Activated T-helper 1 cell treated with anti-CD3 and anti-CD28 coated beads, Interleukin-12 subunit alpha, Interleukin-12 subunit beta, Interleukin-2, Interleukin-4 antibody, amounts not matched to agents 30 ng/mL and 10 ng/mL and 1 ng/mL, durations not matched to agents 14 hours and 24 hours and 36 hours (primary cell): ENCODE results near the gene IFT122. TPM values are rescaled to one million over a fixed set of nuclear protein-coding genes. Genes with fewer than 3 reads are reported as not detected.
A peak's percentile ranks its signal among the peaks of the same experiment; 100 is the strongest.

Experiments
- DNase-seq: peaks from one replicate; pipeline ENCODE4 v3.0.0; 2021; ENCODE audit warnings: low spot score
- H3K27ac Mint-ChIP-seq: one replicate; pipeline ENCODE4 v1.8.0; 2021; ENCODE audit warnings: mild to moderate bottlenecking, mixed read lengths
- H3K27me3 Mint-ChIP-seq: one replicate; pipeline ENCODE4 v1.8.0; 2022; ENCODE audit warnings: mild to moderate bottlenecking, moderate library complexity, mixed read lengths; ENCODE audit not compliant: insufficient read depth
- H3K36me3 Mint-ChIP-seq: one replicate; pipeline ENCODE4 v1.8.0; 2021; ENCODE audit warnings: low read depth, mixed read lengths
- H3K4me1 Mint-ChIP-seq: one replicate; pipeline ENCODE4 v1.8.0; 2021; ENCODE audit warnings: low read depth, mixed read lengths
- H3K4me3 Mint-ChIP-seq: one replicate; pipeline ENCODE4 v1.8.0; 2021; ENCODE audit warnings: mild to moderate bottlenecking, moderate library complexity, mixed read lengths
- H3K9me3 Mint-ChIP-seq: one replicate; pipeline ENCODE4 v1.8.0; 2021; ENCODE audit warnings: mixed read lengths
- intact Hi-C: fragments of 100-400 bp; cut with micrococcal nuclease; formaldehyde crosslinking; loops from one replicate; pipeline ENCODE4 v1.15.1; 2024
- total RNA-seq: library from RNA; stranded (reverse); gene quantifications from 2 replicates; pipeline ENCODE4 v1.2.3, GENCODE V29; 2022

Gene IFT122
- total RNA-seq, 1 donor from 2014 or later, result 10.0 TPM

GRCh38 chr3:129432671-129433070 lies 7.4 kb upstream of the IFT122 start:
- intact Hi-C loops, result no loop called here
- Mint-ChIP-seq H3K4me1 (peaks cover 74% of the 10 kb centered on the region), H3K4me3 (no peak overlapping the region), H3K27ac (no peak overlapping the region), H3K36me3 (peaks cover 47% of the 10 kb centered on the region), H3K9me3 (no peaks in the 10 kb centered on the region), H3K27me3 (peaks cover 4% of the 10 kb centered on the region)
- DNase-seq, result no peak

DNA sequence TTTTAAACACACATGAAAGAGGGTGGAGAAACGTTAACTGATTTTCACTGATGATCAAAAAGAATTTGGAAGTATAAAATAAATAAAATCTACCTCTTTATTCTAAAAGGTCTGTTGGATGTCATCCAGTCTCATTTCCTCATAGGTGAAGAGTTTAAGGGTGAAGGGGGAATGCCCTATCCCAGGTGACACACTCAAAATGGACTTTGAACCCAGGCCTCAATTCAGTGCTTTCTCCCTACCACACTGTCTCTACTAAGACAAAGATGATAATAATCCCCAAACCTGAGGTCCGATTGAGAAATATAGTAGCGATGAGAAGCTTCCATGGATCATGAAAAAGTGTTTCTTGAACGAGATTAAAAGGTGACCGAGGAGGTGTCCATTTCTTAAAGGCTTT lies 6.5 kb upstream of the IFT122 start:
- Mint-ChIP-seq H3K9me3 (no peaks in the 10 kb centered on the region), H3K36me3 (peaks cover 50% of the 10 kb centered on the region), H3K27me3 (no peaks in the 10 kb centered on the region), H3K27ac (no peak overlapping the region), H3K4me3 (no peak overlapping the region), H3K4me1 (peaks cover 74% of the 10 kb centered on the region)
- no peak for DNase-seq
- intact Hi-C loops, result no loop called here

DNA sequence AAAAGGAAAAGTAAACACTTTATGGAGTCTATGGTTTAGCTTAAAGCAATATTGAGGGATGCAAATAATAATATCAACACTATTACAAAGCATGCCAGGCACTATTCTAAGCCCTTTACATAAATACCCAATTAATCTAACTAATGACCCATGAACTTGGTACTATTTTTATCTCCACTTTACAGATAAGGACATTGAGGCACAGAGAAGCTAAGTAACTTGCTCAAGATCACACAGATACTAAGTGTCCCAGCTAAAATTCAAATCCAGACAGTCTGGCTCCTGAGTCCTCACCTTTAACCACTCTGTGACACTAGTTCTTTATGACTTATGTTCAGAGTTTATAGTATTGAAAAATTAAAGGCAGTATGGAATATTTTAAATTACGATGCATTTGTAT lies 5.9 kb upstream of the IFT122 start:
- Mint-ChIP-seq H3K27me3 (no peaks in the 10 kb centered on the region), H3K9me3 (no peaks in the 10 kb centered on the region), H3K36me3 (peaks cover 46% of the 10 kb centered on the region), H3K27ac (no peak overlapping the region), H3K4me3 (no peak overlapping the region), H3K4me1 (peaks cover 70% of the 10 kb centered on the region)
- DNase-seq, result no peak
- intact Hi-C loops, result no loop called here

DNA sequence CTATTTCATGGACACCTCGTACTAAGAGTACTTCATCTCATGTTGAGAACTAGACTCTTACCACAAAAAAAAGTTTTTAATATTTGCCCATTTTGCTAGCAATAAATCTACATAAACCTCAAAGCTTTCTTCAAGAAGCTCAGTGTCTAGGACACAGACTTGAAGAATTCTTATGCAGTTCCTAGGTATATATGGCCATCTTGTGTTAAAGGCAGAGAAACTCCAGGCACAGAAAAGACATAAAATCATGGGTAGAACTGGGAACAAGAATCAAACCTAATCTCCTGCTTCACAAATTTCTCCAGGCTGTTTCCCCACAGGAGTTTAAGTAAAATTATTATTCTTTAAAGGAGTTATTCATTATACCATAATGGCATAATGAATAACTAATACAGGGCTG lies 4.7 kb upstream of the IFT122 start:
- H3K4me1 Mint-ChIP-seq, result peaks cover 61% of the 10 kb centered on the region
- no peaks in the 10 kb centered on the region for H3K27me3 Mint-ChIP-seq
- DNase-seq, result no peak
- no peak overlapping the region for H3K4me3 Mint-ChIP-seq
- H3K9me3 Mint-ChIP-seq, result no peaks in the 10 kb centered on the region
- intact Hi-C loops, result loop anchor here (5.0 kb wide), 1 partner anchor 1462 kb away; no protein-coding TSS in a partner anchor
- H3K36me3 Mint-ChIP-seq, result peaks cover 44% of the 10 kb centered on the region
- no peak overlapping the region for H3K27ac Mint-ChIP-seq

- Mint-ChIP-seq H3K4me3 (peak overlapping the region; percentile 89), H3K4me1 (peaks cover 69% of the 10 kb centered on the region), H3K9me3 (no peaks in the 10 kb centered on the region), H3K27me3 (no peaks in the 10 kb centered on the region), H3K27ac (peak overlapping the region; percentile 98), H3K36me3 (peaks cover 21% of the 10 kb centered on the region)
- DNase-seq, result no peak
- intact Hi-C loops, result loop anchor here (5.0 kb wide), 1 partner anchor 1458 kb away; no protein-coding TSS in a partner anchor
These were observed 703 bp upstream of the IFT122 start for GRCh38 chr3:129439226-129439816.

DNA sequence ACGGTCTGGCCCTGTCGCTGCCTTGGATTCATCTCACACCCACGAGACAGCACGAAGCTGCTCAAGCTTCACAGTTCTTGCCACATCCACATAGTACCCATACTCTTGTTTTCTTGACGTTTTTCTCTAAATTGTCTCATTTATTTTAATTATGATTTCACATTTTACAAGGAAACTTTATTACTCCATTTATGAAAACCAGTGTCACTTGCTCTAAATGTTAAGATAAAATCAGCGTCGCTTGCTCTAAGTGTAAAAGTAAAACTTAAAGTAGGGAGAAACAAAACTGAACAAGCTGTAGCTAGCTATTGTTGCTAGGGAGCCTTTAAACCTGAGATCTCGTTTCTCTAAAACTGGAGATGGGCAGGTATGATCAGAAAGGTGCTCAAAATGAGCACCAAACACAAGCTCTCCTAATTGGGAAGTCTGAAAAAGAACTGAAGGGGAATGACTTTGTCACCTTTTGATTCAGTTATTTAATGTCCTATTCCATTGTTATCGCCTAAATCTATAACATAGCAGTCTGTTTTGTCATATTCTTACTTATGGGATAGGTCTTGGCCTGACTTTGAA lies 680 bp downstream of the IFT122 start:
- Mint-ChIP-seq H3K27me3 (no peaks in the 10 kb centered on the region), H3K4me3 (peak overlapping the region; percentile 89), H3K9me3 (no peaks in the 10 kb centered on the region), H3K4me1 (peaks cover 56% of the 10 kb centered on the region), H3K27ac (peak overlapping the region; percentile 98), H3K36me3 (peaks cover 15% of the 10 kb centered on the region)
- intact Hi-C loops, result loop anchor here (1.0 to 10.0 kb wide), 14 partner anchors 10 to 788 kb away; partner anchors contain the start of genes EFCAB12, HMCES, ISY1 and PLXND1
- no peak for DNase-seq

- Mint-ChIP-seq H3K4me3 (peak overlapping the region; percentile 89), H3K9me3 (no peaks in the 10 kb centered on the region), H3K36me3 (peaks cover 14% of the 10 kb centered on the region), H3K4me1 (peaks cover 51% of the 10 kb centered on the region), H3K27me3 (no peaks in the 10 kb centered on the region), H3K27ac (peak overlapping the region; percentile 98)
- intact Hi-C loops, result loop anchor here (2.0 to 10.0 kb wide), 8 partner anchors 124 to 789 kb away; partner anchors contain the start of genes PLXND1, RAB43, RPN1 and TMCC1
- no peak for DNase-seq
These were observed 1.2 kb downstream of the IFT122 start for GRCh38 chr3:129441215-129441614.

DNA sequence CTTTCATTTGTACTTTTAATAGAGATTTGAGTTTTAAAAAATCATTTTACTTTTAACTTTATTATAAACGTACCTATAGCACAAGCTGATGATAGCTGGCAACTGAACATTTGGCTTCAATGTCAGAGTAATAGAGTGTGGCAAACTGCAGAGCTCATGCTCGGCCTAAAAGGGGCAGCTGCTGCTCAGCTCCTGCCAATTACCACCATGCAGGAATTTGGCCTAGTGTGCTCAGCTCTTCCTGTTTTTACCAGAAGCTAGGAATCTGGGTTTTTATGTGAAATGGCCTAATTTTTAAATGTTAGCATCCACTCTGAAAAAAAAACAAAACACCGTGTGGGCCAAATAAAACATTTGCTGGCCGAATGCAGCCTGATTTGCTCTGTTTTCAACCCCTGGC lies 1.8 kb downstream of the IFT122 start:
- H3K4me1 Mint-ChIP-seq, result peaks cover 45% of the 10 kb centered on the region
- intact Hi-C loops, result loop anchor here (2.0 to 10.0 kb wide), 8 partner anchors 125 to 789 kb away; partner anchors contain the start of genes PLXND1, RAB43, RPN1 and TMCC1
- peak overlapping the region; percentile 89 for H3K4me3 Mint-ChIP-seq
- peak overlapping the region; percentile 98 for H3K27ac Mint-ChIP-seq
- H3K36me3 Mint-ChIP-seq, result peaks cover 9% of the 10 kb centered on the region
- H3K27me3 Mint-ChIP-seq, result no peaks in the 10 kb centered on the region
- DNase-seq, result no peak
- no peaks in the 10 kb centered on the region for H3K9me3 Mint-ChIP-seq

GRCh38 chr3:129442486-129442885 lies 2.5 kb downstream of the IFT122 start:
- H3K4me3 Mint-ChIP-seq, result no peak overlapping the region
- no peak for DNase-seq
- H3K27ac Mint-ChIP-seq, result no peak overlapping the region
- H3K36me3 Mint-ChIP-seq, result peaks cover 5% of the 10 kb centered on the region
- H3K9me3 Mint-ChIP-seq, result no peaks in the 10 kb centered on the region
- H3K4me1 Mint-ChIP-seq, result peaks cover 40% of the 10 kb centered on the region
- H3K27me3 Mint-ChIP-seq, result no peaks in the 10 kb centered on the region
- intact Hi-C loops, result loop anchor here (5.0 to 10.0 kb wide), 5 partner anchors 150 to 790 kb away; partner anchors contain the start of genes PLXND1 and RPN1

GRCh38 chr3:129442947-129443346 lies 2.9 kb downstream of the IFT122 start:
- intact Hi-C loops, result loop anchor here (5.0 to 10.0 kb wide), 5 partner anchors 149 to 791 kb away; partner anchors contain the start of genes PLXND1 and RPN1
- no peaks in the 10 kb centered on the region for H3K27me3 Mint-ChIP-seq
- DNase-seq, result no peak
- no peak overlapping the region for H3K27ac Mint-ChIP-seq
- peaks cover under 1% of the 10 kb centered on the region for H3K36me3 Mint-ChIP-seq
- no peaks in the 10 kb centered on the region for H3K9me3 Mint-ChIP-seq
- H3K4me3 Mint-ChIP-seq, result no peak overlapping the region
- peaks cover 35% of the 10 kb centered on the region for H3K4me1 Mint-ChIP-seq

GRCh38 chr3:129445471-129445870 lies 5.4 kb downstream of the IFT122 start:
- H3K36me3 Mint-ChIP-seq, result no peaks in the 10 kb centered on the region
- intact Hi-C loops, result loop anchor here (10.0 kb wide), 1 partner anchor 641 kb away; no protein-coding TSS in a partner anchor
- no peak overlapping the region for H3K4me3 Mint-ChIP-seq
- no peak overlapping the region for H3K27ac Mint-ChIP-seq
- peaks cover 38% of the 10 kb centered on the region for H3K4me1 Mint-ChIP-seq
- no peaks in the 10 kb centered on the region for H3K27me3 Mint-ChIP-seq
- DNase-seq, result no peak
- H3K9me3 Mint-ChIP-seq, result no peaks in the 10 kb centered on the region

- intact Hi-C loops, result loop anchor here (10.0 kb wide), 1 partner anchor 642 kb away; no protein-coding TSS in a partner anchor
- Mint-ChIP-seq H3K9me3 (no peaks in the 10 kb centered on the region), H3K36me3 (no peaks in the 10 kb centered on the region), H3K27ac (no peak overlapping the region), H3K4me3 (no peak overlapping the region), H3K4me1 (peaks cover 26% of the 10 kb centered on the region), H3K27me3 (no peaks in the 10 kb centered on the region)
- DNase-seq, result no peak
These were observed 6.9 kb downstream of the IFT122 start for GRCh38 chr3:129446926-129447325.
